Mucosa of descending colon (tissue), 3 donors: Measurements from ENCODE around the gene RBM19. TPM values are rescaled to one million over a fixed set of nuclear protein-coding genes. Genes with fewer than 3 reads are reported as not detected.
"Not testable (repeated sequence)": the region's sequence is repeated elsewhere in the genome, so short reads cannot be mapped to it uniquely, and the experiment has no call there.

ENCODE experiments used
- ATAC-seq: fragments of 200-7000 bp; cut with Tn5 transposase; one replicate; pipeline ENCODE4 v1.9.1; 2020; ENCODE audit warnings: mild to moderate bottlenecking, moderate library complexity
- DNase-seq, 3 donors: peaks; one replicate each; pipeline ENCODE4 v3.0.0-alpha.2; 2020
- H3K36me3 ChIP-seq: fragments of 200-600 bp; one replicate; pipeline ENCODE4 v1.8.0; 2021; ENCODE audit warnings: low read depth, mild to moderate bottlenecking
- H3K4me1 ChIP-seq: fragments of 200-600 bp; one replicate; pipeline ENCODE4 v1.8.0; 2021; ENCODE audit warnings: low read depth, mild to moderate bottlenecking
- H3K4me3 ChIP-seq: fragments of 200-600 bp; one replicate; pipeline ENCODE4 v1.8.0; 2021; ENCODE audit warnings: mild to moderate bottlenecking
- H3K9me3 ChIP-seq: fragments of 200-600 bp; one replicate; pipeline ENCODE4 v1.8.0; 2021; ENCODE audit warnings: mild to moderate bottlenecking
- CTCF ChIP-seq: fragments of 200-600 bp; IDR thresholded peaks from one replicate; pipeline ENCODE4 v1.8.0; 2022; ENCODE audit warnings: antibody characterized with exemption, mild to moderate bottlenecking
- intact Hi-C, 2 donors: fragments of 100-400 bp; cut with DNase I in 1 of 2; cut with micrococcal nuclease in 1 of 2; formaldehyde crosslinking; loops; one replicate each; pipeline versions ENCODE4 v1.11.0 to v1.11.1; 2022; cut with DNase I, micrococcal nuclease
- total RNA-seq, 3 donors: library from RNA; stranded (reverse); fragmentation: NEBNext Ultra II Directional in 2 of 3; extraction: Animal tissue kit (Norgen Biotek cat#: 25700) in 2 of 3; gene quantifications; one replicate each; pipeline versions ENCODE4 v1.2.1 to v1.2.4, GENCODE V29; 2021 to 2023
- donor health status: DM: no; HTN: no; CAD: no; lungs with moderate emphysema.
- donor health status: DM: no; HTN: no; CAD: no.
- donor health status: DM: no; HTN: yes; CAD: no.

The RBM19 gene
- total RNA-seq, 3 donors from 2014 or later, result 22.5 to 38.4 (median 32.9) TPM

GRCh38 chr12:113906411-113907200 is 59.5 kb downstream of the RBM19 start:
- TF ChIP-seq CTCF, result no peak
- intact Hi-C loops, result no loop called here
- Histone ChIP-seq H3K4me1 (no peaks in the 10 kb centered on the region), H3K9me3 (no peaks in the 10 kb centered on the region), H3K36me3 (no peaks in the 10 kb centered on the region), H3K4me3 (no peak overlapping the region)
- DNase-seq (no peak), ATAC-seq (no peak)

DNA sequence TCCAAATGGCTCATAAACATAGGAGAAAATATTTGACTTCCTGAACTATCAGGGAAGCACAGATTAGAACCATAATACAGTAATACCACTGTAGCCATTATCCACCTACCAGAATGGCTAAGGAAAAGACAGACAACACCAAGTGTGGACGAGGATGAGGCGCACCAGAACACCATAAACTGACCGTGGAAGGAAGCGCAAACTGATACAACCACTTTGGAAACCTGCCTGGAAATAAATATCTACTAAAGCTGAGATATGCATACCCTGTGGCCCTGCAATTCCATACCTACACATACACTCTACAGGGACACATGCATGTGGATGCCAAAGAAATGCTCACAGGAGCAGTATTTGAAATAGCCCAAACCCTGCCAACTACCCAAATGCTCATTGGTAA is 60.3 kb downstream of the RBM19 start:
- intact Hi-C loops, result no loop called here

GRCh38 chr12:113903381-113903863 is 62.7 kb downstream of the RBM19 start:
- DNase-seq (no peak), ATAC-seq (no peak)
- no peak for TF ChIP-seq CTCF
- no peaks in the 10 kb centered on the region for H3K9me3 ChIP-seq
- intact Hi-C loops, result no loop called here
- no peaks in the 10 kb centered on the region for H3K4me1 ChIP-seq
- H3K36me3 ChIP-seq, result no peaks in the 10 kb centered on the region
- H3K4me3 ChIP-seq, result no peak overlapping the region

More for the DNA sequence above, 60.3 kb downstream of the RBM19 start:
- no peaks in the 10 kb centered on the region for H3K4me1 ChIP-seq
- no peaks in the 10 kb centered on the region for H3K9me3 ChIP-seq
- ATAC-seq (no peak), DNase-seq (no peak)
- TF ChIP-seq CTCF, result no peak
- no peaks in the 10 kb centered on the region for H3K36me3 ChIP-seq
- no peak overlapping the region for H3K4me3 ChIP-seq

DNA sequence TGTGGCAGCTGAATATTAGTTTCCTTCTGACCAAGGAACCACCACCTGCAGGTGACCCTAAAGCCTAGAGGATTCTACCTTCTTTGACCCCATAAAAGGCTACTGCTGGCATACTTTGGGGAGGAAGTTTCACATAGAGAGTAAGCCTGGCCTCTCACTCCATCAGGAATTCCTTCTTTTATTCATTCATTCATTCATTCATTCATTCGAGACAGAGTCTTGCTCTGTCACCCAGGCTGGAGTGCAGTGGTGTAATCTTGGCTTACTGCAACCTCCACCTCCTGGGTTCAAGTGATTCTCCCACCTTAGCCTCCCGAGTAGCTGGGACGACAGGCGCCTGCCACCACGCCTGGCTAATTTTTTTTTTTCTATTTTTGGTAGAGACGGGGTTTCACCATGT is 64.8 kb downstream of the RBM19 start:
- DNase-seq, H3K4me3 ChIP-seq, H3K4me1 ChIP-seq, H3K9me3 ChIP-seq, intact Hi-C loops, ATAC-seq, H3K36me3 ChIP-seq: not testable (repeated sequence)

DNA sequence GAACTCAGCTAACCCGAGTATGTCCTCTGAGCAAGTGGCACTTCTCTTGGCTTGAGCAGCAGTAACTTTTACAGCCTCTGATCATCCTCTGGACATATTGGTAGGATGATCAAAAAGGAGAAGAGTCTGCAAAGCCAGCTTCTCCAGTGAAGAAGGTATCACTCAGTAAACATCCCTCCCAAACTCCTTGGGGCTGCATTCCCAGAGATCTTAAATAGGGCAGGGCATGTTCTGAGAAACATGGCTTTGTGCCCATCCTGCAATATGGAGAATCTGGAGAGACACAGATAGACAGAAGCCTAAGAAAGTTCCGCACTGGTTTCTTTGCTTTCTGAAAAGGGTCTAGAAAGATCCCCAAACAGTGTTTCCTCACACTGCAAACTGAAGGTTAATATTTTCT is 65.4 kb downstream of the RBM19 start:
- no peak for TF ChIP-seq CTCF
- no peaks in the 10 kb centered on the region for H3K36me3 ChIP-seq
- no peak overlapping the region for H3K4me3 ChIP-seq
- no peaks in the 10 kb centered on the region for H3K4me1 ChIP-seq
- H3K9me3 ChIP-seq, result no peaks in the 10 kb centered on the region
- intact Hi-C loops, result no loop called here
- ATAC-seq, result no peak
- no peak for DNase-seq

GRCh38 chr12:113899561-113900471 is 66.3 kb downstream of the RBM19 start:
- TF ChIP-seq CTCF, result no peak
- H3K9me3 ChIP-seq, result no peaks in the 10 kb centered on the region
- ATAC-seq (no peak), DNase-seq (no peak)
- no peaks in the 10 kb centered on the region for H3K36me3 ChIP-seq
- H3K4me3 ChIP-seq, result no peak overlapping the region
- no peaks in the 10 kb centered on the region for H3K4me1 ChIP-seq
- intact Hi-C loops, result no loop called here
